H1 (cell line): Measurements from ENCODE around the gene PTPRR. TPM values are rescaled to one million over a fixed set of nuclear protein-coding genes. Genes with fewer than 3 reads are reported as not detected.

ENCODE experiments used
- CTCF ChIA-PET: fragments of 300-600 bp; sonication (Branson Sonifier 250); formaldehyde crosslinking; loops from one replicate; lab custom pipeline; 2021; ENCODE audit not compliant: partially characterized antibody; lab: Charles Lee
- POLR2A ChIA-PET: fragments of 300-600 bp; sonication (Branson Sonifier 250); formaldehyde crosslinking; loops from one replicate; lab custom pipeline; 2021; ENCODE audit warnings: inconsistent platforms; ENCODE audit not compliant: partially characterized antibody; lab: Charles Lee
- DNase-seq, 2 experiments: peaks; one replicate each; pipeline versions ENCODE4 v3.0.0 to v3.0.0-alpha.2; 2010 to 2022; ENCODE audit warnings: low spot score in 2 of 2, low read depth in 1 of 2, mixed read lengths in 1 of 2
- FAIRE-seq: peaks from 2 replicates; lab custom pipeline; 2011; peaks lifted over from hg19 to GRCh38; lab: Jason Lieb, UNC
- H2AFZ ChIP-seq: 2 replicates; pipeline ENCODE4 v1.8.1; 2012; ENCODE audit warnings: low read length, inconsistent platforms
- H2AK5ac ChIP-seq: 2 replicates; pipeline ENCODE4 v1.6.1; 2013; ENCODE audit warnings: low read depth, low read length
- H2BK120ac ChIP-seq: replicated peaks from 2 replicates; pipeline ENCODE3; 2013; ENCODE audit warnings: low read depth, low read length, inconsistent platforms
- H2BK12ac ChIP-seq: 2 replicates; pipeline ENCODE4 v1.6.1; 2013; ENCODE audit warnings: low read depth, low read length
- H2BK15ac ChIP-seq: 2 replicates; pipeline ENCODE4 v1.6.1; 2013; ENCODE audit warnings: low read length
- H2BK20ac ChIP-seq: 2 replicates; pipeline ENCODE4 v1.6.1; 2013; ENCODE audit warnings: low read length
- H2BK5ac ChIP-seq: 2 replicates; pipeline ENCODE4 v1.6.1; 2013; ENCODE audit warnings: low read depth, low read length
- H3K14ac ChIP-seq: 2 replicates; pipeline ENCODE4 v1.6.1; 2013; ENCODE audit warnings: inconsistent platforms; ENCODE audit not compliant: insufficient read length
- H3K18ac ChIP-seq: 2 replicates; pipeline ENCODE4 v1.6.1; 2013; ENCODE audit warnings: low read length; ENCODE audit errors: extremely low read depth
- H3K23ac ChIP-seq: 2 replicates; pipeline ENCODE4 v1.6.1; 2013; ENCODE audit warnings: inconsistent platforms; ENCODE audit not compliant: insufficient read length
- H3K23me2 ChIP-seq: 2 replicates; pipeline ENCODE4 v1.6.1; 2013; ENCODE audit warnings: low read depth, low read length
- H3K27ac ChIP-seq: 2 replicates; pipeline ENCODE4 v1.6.1; 2011; ENCODE audit warnings: low read depth, low read length, inconsistent platforms
- H3K27me3 ChIP-seq, 4 experiments: replicated peaks in 1 of 4; 1 replicate in 1 of 4; 2 replicates in 3 of 4; pipeline versions ENCODE4 v1.6.1 to v1.8.1; 2011 to 2013; ENCODE audit warnings: low read length in 3 of 4, mild to moderate bottlenecking in 3 of 4, inconsistent platforms in 2 of 4, mixed read lengths in 2 of 4, moderate library complexity in 1 of 4; ENCODE audit not compliant: control insufficient read depth in 3 of 4, insufficient read depth in 3 of 4; ENCODE audit errors: extremely low read depth in 1 of 4
- H3K36me3 ChIP-seq, 4 experiments: 2 replicates each; pipeline versions ENCODE4 v1.6.1 to v1.8.1; 2011 to 2013; ENCODE audit warnings: mild to moderate bottlenecking in 4 of 4, low read length in 3 of 4, moderate library complexity in 2 of 4, control low read depth in 1 of 4, inconsistent platforms in 1 of 4; ENCODE audit not compliant: insufficient read depth in 4 of 4, control insufficient read depth in 2 of 4
- H3K4ac ChIP-seq: replicated peaks from 2 replicates; pipeline ENCODE3; 2013; ENCODE audit warnings: low read length, low read depth, mixed read lengths, inconsistent platforms; ENCODE audit not compliant: insufficient read length
- H3K4me1 ChIP-seq, 4 experiments: replicated peaks in 1 of 4; 1 replicate in 1 of 4; 2 replicates in 3 of 4; pipeline versions ENCODE4 v1.6.1 to v1.8.1; 2011 to 2013; ENCODE audit warnings: low read length in 3 of 4, inconsistent platforms in 2 of 4, mixed read lengths in 1 of 4; ENCODE audit not compliant: insufficient read depth in 4 of 4, control insufficient read depth in 3 of 4
- H3K4me2 ChIP-seq, 2 experiments: 2 replicates each; pipeline versions ENCODE4 v1.6.1 to v1.8.1; 2011 to 2013; ENCODE audit warnings: low read depth in 2 of 2, low read length in 2 of 2, control low read depth in 1 of 2, inconsistent platforms in 1 of 2, mild to moderate bottlenecking in 1 of 2; ENCODE audit not compliant: insufficient read depth in 1 of 2
- H3K4me3 ChIP-seq, 4 experiments: fragments of 200-600, 300-600 bp in 1 of 4; sonication (generic), shearing (Covaris generic), sonication (Bioruptor Twin) in 1 of 4; 2 replicates each; pipeline versions ENCODE4 v1.5.1 to v1.8.1; 2011 to 2016; ENCODE audit warnings: low read length in 4 of 4, low read depth in 3 of 4, control low read depth in 2 of 4, inconsistent platforms in 2 of 4, mild to moderate bottlenecking in 2 of 4, mixed read lengths in 1 of 4, moderate library complexity in 1 of 4; ENCODE audit not compliant: insufficient read depth in 2 of 4; ENCODE audit errors: extremely low read depth in 1 of 4
- H3K56ac ChIP-seq: replicated peaks from 2 replicates; pipeline ENCODE3; 2013; ENCODE audit warnings: low read depth, mild to moderate bottlenecking, mixed read lengths, low read length, inconsistent platforms; ENCODE audit not compliant: insufficient read length
- H3K79me1 ChIP-seq: 2 replicates; pipeline ENCODE4 v1.6.1; 2013; ENCODE audit warnings: low read depth, low read length, control low read depth
- H3K79me2 ChIP-seq, 2 experiments: 2 replicates each; pipeline versions ENCODE4 v1.6.1 to v1.8.1; 2012 to 2013; ENCODE audit warnings: low read length in 2 of 2, mild to moderate bottlenecking in 2 of 2, inconsistent platforms in 1 of 2; ENCODE audit not compliant: insufficient read depth in 2 of 2, control insufficient read depth in 1 of 2
- H3K9ac ChIP-seq, 4 experiments: replicated peaks in 1 of 4; 1 replicate in 1 of 4; 2 replicates in 3 of 4; pipeline versions ENCODE4 v1.6.1 to v1.8.1; 2011 to 2013; ENCODE audit warnings: low read depth in 3 of 4, low read length in 3 of 4, control low read depth in 2 of 4, mild to moderate bottlenecking in 2 of 4, moderate library complexity in 2 of 4, inconsistent platforms in 1 of 4; ENCODE audit errors: extremely low read depth in 1 of 4
- H3K9me3 ChIP-seq, 2 experiments: 2 replicates each; pipeline versions ENCODE4 v1.6.1 to v1.8.1; 2012 to 2013; ENCODE audit warnings: mild to moderate bottlenecking in 2 of 2, moderate library complexity in 2 of 2, control low read depth in 1 of 2, inconsistent platforms in 1 of 2, low read depth in 1 of 2, low read length in 1 of 2, mixed read lengths in 1 of 2; ENCODE audit not compliant: insufficient read depth in 2 of 2
- H4K20me1 ChIP-seq, 2 experiments: replicated peaks in 1 of 2; 2 replicates each; pipeline versions ENCODE3 to v1.8.1; 2011 to 2013; ENCODE audit warnings: inconsistent platforms in 2 of 2, low read length in 2 of 2, mild to moderate bottlenecking in 1 of 2; ENCODE audit not compliant: insufficient read depth in 2 of 2, control insufficient read depth in 1 of 2
- H4K5ac ChIP-seq: 2 replicates; pipeline ENCODE4 v1.6.1; 2013; ENCODE audit warnings: low read length, low read depth, mixed read lengths, inconsistent platforms; ENCODE audit not compliant: insufficient read length
- H4K8ac ChIP-seq: 2 replicates; pipeline ENCODE4 v1.8.0; 2013; ENCODE audit warnings: mild to moderate bottlenecking, moderate library complexity, low read length, inconsistent platforms; ENCODE audit not compliant: insufficient read depth; ENCODE audit errors: extremely low read depth
- H4K91ac ChIP-seq: replicated peaks from 2 replicates; pipeline ENCODE3; 2013; ENCODE audit warnings: low read length, mixed read lengths, inconsistent platforms; ENCODE audit not compliant: insufficient read length
- CTCF ChIP-seq, 3 experiments: IDR thresholded peaks; 1 replicate in 2 of 3; 2 replicates in 1 of 3; pipeline versions ENCODE4 v1.5.1 to v1.6.1; 2011; ENCODE audit warnings: low read length in 3 of 3, mild to moderate bottlenecking in 3 of 3, inconsistent platforms in 2 of 3, low read depth in 1 of 3, moderate library complexity in 1 of 3; ENCODE audit not compliant: insufficient read depth in 1 of 3; ENCODE audit errors: control extremely low read depth in 1 of 3
- JUND ChIP-seq: IDR thresholded peaks from 2 replicates; pipeline ENCODE4 v1.6.1; 2011; ENCODE audit warnings: mild to moderate bottlenecking, improper control_type of control experiment, low read length
- RAD21 ChIP-seq, 2 experiments: IDR thresholded peaks in 1 of 2; conservative IDR thresholded peaks in 1 of 2; 2 replicates each; pipeline ENCODE4 v1.6.1; 2011; ENCODE audit warnings: low read depth in 2 of 2, low read length in 2 of 2, improper control_type of control experiment in 1 of 2, inconsistent platforms in 1 of 2, mild to moderate bottlenecking in 1 of 2, moderate library complexity in 1 of 2
- RNF2 ChIP-seq: fragments of 200-900, 300-1000 bp; sonication (generic); IDR thresholded peaks from 2 replicates; pipeline ENCODE4 v1.7.1; 2016; ENCODE audit warnings: borderline replicate concordance, low read depth, mild to moderate bottlenecking, antibody characterized with exemption, low read length; ENCODE audit not compliant: poor library complexity, severe bottlenecking; ENCODE audit errors: missing control alignments
- RXRA ChIP-seq: IDR thresholded peaks from 2 replicates; pipeline ENCODE4 v1.6.1; 2011; ENCODE audit warnings: low read depth, mild to moderate bottlenecking, low read length, moderate library complexity; ENCODE audit not compliant: insufficient read depth
- SP1 ChIP-seq: IDR thresholded peaks from 2 replicates; pipeline ENCODE4 v1.6.1; 2011; ENCODE audit warnings: low read depth, low read length
- WGBS, 2 experiments: shearing (Covaris generic) in 1 of 2; methylation state at CpG; one replicate each; pipeline versions ENCODE4 v1.1.6 to v1.1.7; 2013 to 2015; ENCODE audit warnings: low lambda C conversion rate in 2 of 2, mixed read lengths in 2 of 2, inconsistent platforms in 1 of 2, low coverage in 1 of 2, missing lambda C conversion rate in 1 of 2; ENCODE audit not compliant: insufficient replicate concordance in 2 of 2, insufficient coverage in 1 of 2, insufficient read length in 1 of 2; ENCODE audit errors: extremely low coverage in 1 of 2, missing lambda C conversion rate in 1 of 2; 5-methylcytosine and 5-hydroxymethylcytosine counted together
- polyA plus RNA-seq, 7 experiments: library from polyadenylated mRNA; depleted of rRNA in 3 of 7; stranded (reverse) in 5 of 7; unstranded in 2 of 7; fragments of >200 nt in 5 of 7; fragments of 200-250 nt in 2 of 7; gene quantifications; 1 replicate in 5 of 7; 2 replicates in 1 of 7; 4 replicates in 1 of 7; pipeline versions ENCODE4 v1.2.1 to v1.2.3, GENCODE V29; 2011 to 2013; ENCODE audit warnings: missing spikeins in 2 of 7, mixed read lengths in 2 of 7
- total RNA-seq: library from RNA; stranded (reverse); fragmentation: NEBNext Ultra II Directional; extraction: Animal tissue kit (Norgen Biotek cat#: 25700); gene quantifications from 2 replicates; pipeline ENCODE4 v1.2.1, GENCODE V29; 2021

PTPRR gene
- total and polyA plus RNA-seq, 2 of the 8 experiments (the other 6 are each of a cell fraction or from before 2014, with no cell fraction given) = 0.07 to 0.35 TPM

- H2BK15ac ChIP-seq = no peak overlapping the region
- H3K4me1 ChIP-seq = no peaks in the 10 kb centered on the region
- 13% methylated on average over 4 of the region's 4 CpGs; no CpG with 5 or more reads in 1 of the 2 experiments for WGBS, 2 experiments
- no peak overlapping the region for H3K9ac ChIP-seq
- H2AK5ac ChIP-seq = no peak overlapping the region
- no peak overlapping the region for H3K23ac ChIP-seq
- H2BK12ac ChIP-seq = no peak overlapping the region
- H4K8ac ChIP-seq = no peak overlapping the region
- H3K79me1 ChIP-seq = no peaks in the 10 kb centered on the region
- H2AFZ ChIP-seq = no peak overlapping the region
- no peak overlapping the region for H3K4ac ChIP-seq
- no peak overlapping the region for H2BK5ac ChIP-seq
- ChIA-PET CTCF (interaction anchor here (0.7 to 10.5 kb wide), 26 partner anchors 9 to 856 kb away, joined by 3 to 80 read pairs (median 4); no protein-coding TSS in a partner anchor), POLR2A (interaction anchor here (1.2 kb wide), 1 partner anchor 104 kb away, joined by 3 read pairs; no protein-coding TSS in a partner anchor)
- H3K18ac ChIP-seq = no peak overlapping the region
- H3K23me2 ChIP-seq = peaks cover 1% of the 10 kb centered on the region; the same call in 1 of the 2 replicates
- H3K27ac ChIP-seq = no peak overlapping the region
- FAIRE-seq = peak; percentile 82
- H3K27me3 ChIP-seq = no peaks in the 10 kb centered on the region
- H4K91ac ChIP-seq = no peak overlapping the region
- H2BK120ac ChIP-seq = no peak overlapping the region
- no peak overlapping the region for H2BK20ac ChIP-seq
- peak in 1 of 2 experiments; percentile 23 for DNase-seq
- TF ChIP-seq RXRA (no peak), JUND (0 out of 2 replicates have a peak, but pooled peaks have one; percentile 24), CTCF (IDR thresholded peaks at IDR 0.05; ENCODE audit: control extremely low read depth in 1 of 3, insufficient read depth in 1 of 3, low read depth in 1 of 3, low read length in 3 of 3) (peak in 2 of 3 experiments; percentile 69 to 76; a peak in 3 of 4 replicates), SP1 (no peak), RNF2 (no peak), RAD21 (IDR thresholded peaks at IDR 0.05 in 1 of 2, conservative IDR thresholded peaks at IDR 0.05 in 1 of 2; ENCODE audit: low read depth in 2 of 2, low read length in 2 of 2) (peak; percentile 92 to 93)
- H3K4me2 ChIP-seq = no peak overlapping the region
- H3K79me2 ChIP-seq = no peaks in the 10 kb centered on the region
- no peak overlapping the region for H3K4me3 ChIP-seq
- H3K36me3 ChIP-seq = no peaks in the 10 kb centered on the region
- H4K5ac ChIP-seq = no peak overlapping the region
- H3K9me3 ChIP-seq = peaks cover 3 to 5% of the 10 kb centered on the region in 2 experiments; a peak in 3 of 4 replicates
- H3K56ac ChIP-seq = no peak overlapping the region
- no peak overlapping the region for H3K14ac ChIP-seq
- no peaks in the 10 kb centered on the region for H4K20me1 ChIP-seq
Observed at GRCh38 chr12:70733385-70733784, 187.2 kb downstream of the PTPRR start.
